GM12878 (cell line): ENCODE data around the gene KATNIP. TPM values are rescaled to one million over a fixed set of nuclear protein-coding genes. Genes with fewer than 3 reads are reported as not detected.

Source experiments
- ATAC-seq: fragments of 200-7000 bp; cut with Tn5 transposase; 3 replicates; pipeline ENCODE4 v1.9.1; 2020; ENCODE audit warnings: mild to moderate bottlenecking, moderate library complexity
- BruUV-seq: library from RNA; stranded (reverse); fragments of 400-500 nt; replicated peaks from 2 replicates; lab custom pipeline; 2021; lab: Mats Ljungman, UMichigan
- CTCF ChIA-PET: fragments of 300-600 bp; sonication (Branson Sonifier 250); formaldehyde crosslinking; extraction: SDS; loops from one replicate; lab custom pipeline; 2021; ENCODE audit warnings: inconsistent platforms; lab: Yijun Ruan, JAX
- POLR2A ChIA-PET: fragments of 350-600 bp; formaldehyde crosslinking; extraction: SDS; loops from one replicate; lab custom pipeline; 2021; ENCODE audit warnings: inconsistent platforms; lab: Charles Lee
- RAD21 ChIA-PET: fragments of 300-600 bp; sonication (Branson Sonifier 250); formaldehyde crosslinking; loops from one replicate; lab custom pipeline; 2023; ENCODE audit warnings: antibody characterized with exemption; ENCODE audit not compliant: unreplicated experiment; lab: Charles Lee
- SMC1A ChIA-PET: fragments of 300-600 bp; sonication (Branson Sonifier 250); formaldehyde crosslinking; loops from one replicate; lab custom pipeline; 2023; ENCODE audit not compliant: unreplicated experiment, uncharacterized antibody; lab: Charles Lee
- DNase-seq: peaks from one replicate; pipeline ENCODE4 v3.0.0-alpha.2; 2011; ENCODE audit warnings: low read depth, low spot score
- FAIRE-seq: peaks from 3 replicates; lab custom pipeline; 2011; peaks lifted over from hg19 to GRCh38; lab: Jason Lieb, UNC
- H2AFZ ChIP-seq: 2 replicates; pipeline ENCODE4 v1.6.0; 2011; ENCODE audit warnings: low read depth, low read length, control low read depth; ENCODE audit not compliant: control insufficient read depth
- H3K27ac ChIP-seq: 2 replicates; pipeline ENCODE4 v1.5.1; 2011; ENCODE audit warnings: control low read depth; ENCODE audit not compliant: control insufficient read depth, insufficient read depth
- H3K27me3 ChIP-seq, 2 experiments: replicated peaks in 1 of 2; 2 replicates each; pipeline versions ENCODE4 v1.6.0 to v1.6.1; 2011; ENCODE audit warnings: low read length in 1 of 2; ENCODE audit not compliant: control insufficient read depth in 2 of 2, insufficient read depth in 2 of 2
- H3K36me3 ChIP-seq, 2 experiments: 2 replicates each; pipeline ENCODE4 v1.5.1; 2011; ENCODE audit warnings: low read length in 1 of 2; ENCODE audit not compliant: control insufficient read depth in 2 of 2, insufficient read depth in 2 of 2
- H3K4me1 ChIP-seq: 2 replicates; pipeline ENCODE4 v1.6.1; 2011; ENCODE audit warnings: mild to moderate bottlenecking, low read length, moderate library complexity, mixed read lengths; ENCODE audit not compliant: control insufficient read depth, insufficient read depth
- H3K4me2 ChIP-seq: 2 replicates; pipeline ENCODE4 v1.6.0; 2011; ENCODE audit warnings: control low read depth; ENCODE audit not compliant: control insufficient read depth, insufficient read depth
- H3K4me3 ChIP-seq: fragments of 200-600 bp; sonication (generic); 2 replicates; pipeline ENCODE4 v1.5.1; 2016
- H3K79me2 ChIP-seq: 2 replicates; pipeline ENCODE4 v1.6.0; 2011; ENCODE audit warnings: low read length; ENCODE audit not compliant: control insufficient read depth, insufficient read depth
- H3K9ac ChIP-seq: 2 replicates; pipeline ENCODE4 v1.8.0; 2011; ENCODE audit warnings: low read length, control low read depth, mixed read lengths; ENCODE audit not compliant: control insufficient read depth, insufficient read depth
- H3K9me3 ChIP-seq: replicated peaks from 3 replicates; pipeline ENCODE4 v1.5.1; 2011; ENCODE audit warnings: mild to moderate bottlenecking, low read length; ENCODE audit not compliant: control insufficient read depth, insufficient read depth
- H4K20me1 ChIP-seq: 2 replicates; pipeline ENCODE4 v1.6.0; 2011; ENCODE audit not compliant: control insufficient read depth, insufficient read depth
- ASH2L ChIP-seq: fragments of 300-600, 200-600 bp; sonication (generic); IDR thresholded peaks from 2 replicates; pipeline ENCODE4 v1.6.1; 2017; ENCODE audit warnings: low read depth, mild to moderate bottlenecking, borderline replicate concordance
- BCL11A ChIP-seq: IDR thresholded peaks from 2 replicates; pipeline ENCODE4 v1.6.1; 2011; ENCODE audit warnings: low read depth, low read length
- EP300 ChIP-seq, 2 experiments: fragments of 150-350 bp in 1 of 2; IDR thresholded peaks; 2 replicates each; pipeline ENCODE4 v1.6.1; 2011 to 2012; ENCODE audit warnings: low read depth in 2 of 2, low read length in 2 of 2, borderline replicate concordance in 1 of 2, improper control_type of control experiment in 1 of 2, inconsistent platforms in 1 of 2; ENCODE audit not compliant: control insufficient read depth in 1 of 2
- ESRRA ChIP-seq: IDR thresholded peaks from 2 replicates; pipeline ENCODE4 v1.6.1; 2012; ENCODE audit warnings: mild to moderate bottlenecking, low read length, improper control_type of control experiment
- MAX ChIP-seq: IDR thresholded peaks from 2 replicates; pipeline ENCODE4 v1.6.1; 2012; ENCODE audit warnings: low read depth, low read length, improper control_type of control experiment
- MEF2A ChIP-seq: IDR thresholded peaks from 2 replicates; pipeline ENCODE4 v1.6.1; 2011; ENCODE audit warnings: low read depth, mild to moderate bottlenecking, low read length, moderate library complexity; ENCODE audit not compliant: insufficient read depth
- SIX5 ChIP-seq: IDR thresholded peaks from 2 replicates; pipeline ENCODE4 v1.6.1; 2011; ENCODE audit warnings: mild to moderate bottlenecking, low read depth, low read length, moderate library complexity; ENCODE audit not compliant: severe bottlenecking
- ZNF384 ChIP-seq: IDR thresholded peaks from 2 replicates; pipeline ENCODE4 v1.6.1; 2012; ENCODE audit warnings: low read depth, mild to moderate bottlenecking, low read length, improper control_type of control experiment, borderline replicate concordance
- ZSCAN29 ChIP-seq: fragments of 450-650 bp; IDR thresholded peaks from 2 replicates; pipeline ENCODE4 v1.6.1; 2017; ENCODE audit warnings: mild to moderate bottlenecking, moderate library complexity
- WGBS: methylation state at CpG from one replicate; pipeline ENCODE4 v1.1.6; 2016; ENCODE audit warnings: low lambda C conversion rate; ENCODE audit not compliant: insufficient replicate concordance, insufficient coverage; ENCODE audit errors: missing lambda C conversion rate; 5-methylcytosine and 5-hydroxymethylcytosine counted together
- in situ Hi-C: fragments of 300-500 bp; cut with MboI; formaldehyde crosslinking; loops from 9 replicates; pipeline ENCODE4 v1.14.3; 2018; ENCODE audit warnings: mixed read lengths
- intact Hi-C: fragments of 100-400 bp; cut with micrococcal nuclease; formaldehyde crosslinking; loops from one replicate; pipeline ENCODE4 v1.14.2; 2022; ENCODE audit not compliant: unreplicated experiment
- polyA plus RNA-seq, 11 experiments: library from polyadenylated mRNA; depleted of rRNA in 4 of 11; unstranded in 6 of 11; stranded (reverse) in 5 of 11; fragments of >200 nt; fragmentation: Nextera tagmentation in 4 of 11; fragmentation: Illumina TruSeq in 1 of 11; extraction: Ambion mirVana in 4 of 11; extraction: Trizol in 1 of 11; gene quantifications; 1 replicate in 1 of 11; 2 replicates in 10 of 11; pipeline versions ENCODE4 v1.2.1 to v1.2.3, GENCODE V29; 2011 to 2016; ENCODE audit warnings: inconsistent platforms in 2 of 11, missing spikeins in 2 of 11, low read depth in 1 of 11
- total RNA-seq, 4 experiments: library from RNA; depleted of rRNA in 3 of 4; stranded (reverse); fragments of >200 nt in 3 of 4; fragmentation: Illumina TruSeq in 1 of 4; extraction: Trizol in 1 of 4; gene quantifications; 2 replicates each; pipeline versions ENCODE4 v1.2.1 to v1.2.3, GENCODE V29; 2013 to 2021
- TF ChIP-seq, protein P1 (sequence below): IDR thresholded peaks from 2 replicates; pipeline ENCODE4 v1.6.1; 2012; ENCODE audit warnings: low read depth, low read length, improper control_type of control experiment
- TF ChIP-seq, protein P2 (sequence below): fragments of 450-650 bp; IDR thresholded peaks from 2 replicates; pipeline ENCODE4 v1.6.1; 2014; ENCODE audit warnings: mild to moderate bottlenecking
- TF ChIP-seq, protein P3 (sequence below): fragments of 450-650 bp; formaldehyde crosslinking; IDR thresholded peaks from 2 replicates; pipeline ENCODE4 v1.5.0; 2022; ENCODE audit warnings: mild to moderate bottlenecking, missing genetic modification characterization

Gene KATNIP
- total and polyA plus RNA-seq, 10 of the 15 experiments (the other 5 are each of a cell fraction or from before 2014, with no cell fraction given), result 1.6 to 13.8 (median 9.1) TPM

DNA sequence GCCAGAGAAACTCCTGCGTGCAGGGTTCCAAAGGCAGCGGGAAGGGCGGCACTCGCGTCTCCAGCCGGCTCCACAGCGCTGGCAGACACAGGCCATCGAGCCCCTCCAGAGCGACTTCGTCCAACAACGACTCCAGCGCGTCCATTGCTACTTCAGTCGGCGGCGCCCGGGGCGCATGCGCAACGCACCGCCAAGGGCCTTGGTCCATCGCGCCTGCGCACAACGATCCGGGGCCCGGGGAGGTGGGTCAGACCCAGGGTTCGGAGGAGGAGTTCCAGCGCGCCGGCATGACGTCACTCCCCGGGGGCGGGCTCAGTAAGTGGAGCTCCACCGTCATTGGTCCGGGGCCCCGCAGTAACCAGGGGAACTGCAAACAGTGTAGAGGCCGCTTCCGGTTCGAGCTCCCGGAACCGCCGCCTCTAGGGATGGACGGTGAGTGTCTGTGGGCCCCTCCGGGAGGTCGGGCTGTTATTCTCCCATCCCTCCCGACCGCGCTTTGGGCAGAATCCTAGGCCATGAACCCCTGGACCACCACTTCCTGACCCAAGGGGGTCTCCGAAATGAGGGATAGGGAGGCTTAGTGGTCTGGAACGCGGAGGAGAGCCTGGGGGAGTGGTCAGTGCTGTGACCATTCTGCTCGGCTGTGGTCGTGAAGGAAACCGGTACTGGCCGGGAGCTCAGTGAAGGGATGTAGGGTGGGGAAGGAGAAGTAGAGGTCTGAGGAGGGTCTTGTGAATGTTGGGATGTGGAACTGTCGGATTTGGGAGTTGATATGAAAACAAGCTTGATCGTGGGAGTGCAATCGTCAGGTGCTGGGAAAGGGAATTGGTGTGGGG, at the start of gene KATNIP, which contains the start of gene GTF3C1 (continued):
- TF ChIP-seq MEF2A, result no peak
- no peak for TF ChIP-seq ESRRA
- no peak for TF ChIP-seq SIX5
- no peak for TF ChIP-seq ASH2L
- TF ChIP-seq BCL11A, result no peak
- TF ChIP-seq ZNF384, result no peak
- TF ChIP-seq EP300 (IDR thresholded peaks at IDR 0.05; ENCODE audit: borderline replicate concordance in 1 of 2, control insufficient read depth in 1 of 2, low read depth in 2 of 2, low read length in 2 of 2), result no peak
- TF ChIP-seq, all 136 proteins: peak for 43

DNA sequence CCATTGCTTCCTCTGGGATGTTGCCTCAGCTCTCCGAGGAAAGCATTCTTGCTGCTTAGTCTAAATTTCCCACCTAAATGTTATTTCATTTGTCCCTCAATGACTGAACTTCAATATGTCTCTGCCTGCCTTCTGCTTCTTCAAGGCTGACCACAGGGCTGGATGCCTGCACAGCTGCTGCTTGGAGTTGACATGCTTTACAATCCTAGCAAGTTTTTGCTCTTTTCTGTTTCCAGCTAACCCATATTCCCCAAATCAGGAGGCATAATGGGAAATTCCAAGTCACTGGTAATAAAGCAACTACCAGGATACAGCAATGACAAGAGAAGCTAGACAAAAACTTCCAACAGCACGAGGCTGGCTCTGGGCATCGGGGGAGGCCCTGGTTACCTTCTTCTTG, 49.1 kb upstream of the KATNIP start:
- H2AFZ ChIP-seq, result no peak overlapping the region
- no peaks in the 10 kb centered on the region for H3K27me3 ChIP-seq
- H3K4me1 ChIP-seq, result no peaks in the 10 kb centered on the region
- in situ Hi-C loops (no loop called here), intact Hi-C loops (no loop called here)
- H4K20me1 ChIP-seq, result no peaks in the 10 kb centered on the region; the same call in 1 of the 2 replicates
- ATAC-seq, result no peak
- SMC1A ChIA-PET, result no interaction called here
- BruUV-seq, result no TSS peak
- H3K36me3 ChIP-seq, result peaks cover 23 to 37% of the 10 kb centered on the region in 2 experiments
- RAD21 ChIA-PET, result no interaction called here
- TF ChIP-seq, protein P1, sequence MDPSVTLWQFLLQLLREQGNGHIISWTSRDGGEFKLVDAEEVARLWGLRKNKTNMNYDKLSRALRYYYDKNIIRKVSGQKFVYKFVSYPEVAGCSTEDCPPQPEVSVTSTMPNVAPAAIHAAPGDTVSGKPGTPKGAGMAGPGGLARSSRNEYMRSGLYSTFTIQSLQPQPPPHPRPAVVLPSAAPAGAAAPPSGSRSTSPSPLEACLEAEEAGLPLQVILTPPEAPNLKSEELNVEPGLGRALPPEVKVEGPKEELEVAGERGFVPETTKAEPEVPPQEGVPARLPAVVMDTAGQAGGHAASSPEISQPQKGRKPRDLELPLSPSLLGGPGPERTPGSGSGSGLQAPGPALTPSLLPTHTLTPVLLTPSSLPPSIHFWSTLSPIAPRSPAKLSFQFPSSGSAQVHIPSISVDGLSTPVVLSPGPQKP, result no peak
- TF ChIP-seq MAX, result no peak
- no peak for TF ChIP-seq EP300 (IDR thresholded peaks at IDR 0.05; ENCODE audit: borderline replicate concordance in 1 of 2, control insufficient read depth in 1 of 2, low read depth in 2 of 2, low read length in 2 of 2)
- TF ChIP-seq, protein P2, sequence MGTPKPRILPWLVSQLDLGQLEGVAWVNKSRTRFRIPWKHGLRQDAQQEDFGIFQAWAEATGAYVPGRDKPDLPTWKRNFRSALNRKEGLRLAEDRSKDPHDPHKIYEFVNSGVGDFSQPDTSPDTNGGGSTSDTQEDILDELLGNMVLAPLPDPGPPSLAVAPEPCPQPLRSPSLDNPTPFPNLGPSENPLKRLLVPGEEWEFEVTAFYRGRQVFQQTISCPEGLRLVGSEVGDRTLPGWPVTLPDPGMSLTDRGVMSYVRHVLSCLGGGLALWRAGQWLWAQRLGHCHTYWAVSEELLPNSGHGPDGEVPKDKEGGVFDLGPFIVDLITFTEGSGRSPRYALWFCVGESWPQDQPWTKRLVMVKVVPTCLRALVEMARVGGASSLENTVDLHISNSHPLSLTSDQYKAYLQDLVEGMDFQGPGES, result no peak
- TF ChIP-seq, protein P3, sequence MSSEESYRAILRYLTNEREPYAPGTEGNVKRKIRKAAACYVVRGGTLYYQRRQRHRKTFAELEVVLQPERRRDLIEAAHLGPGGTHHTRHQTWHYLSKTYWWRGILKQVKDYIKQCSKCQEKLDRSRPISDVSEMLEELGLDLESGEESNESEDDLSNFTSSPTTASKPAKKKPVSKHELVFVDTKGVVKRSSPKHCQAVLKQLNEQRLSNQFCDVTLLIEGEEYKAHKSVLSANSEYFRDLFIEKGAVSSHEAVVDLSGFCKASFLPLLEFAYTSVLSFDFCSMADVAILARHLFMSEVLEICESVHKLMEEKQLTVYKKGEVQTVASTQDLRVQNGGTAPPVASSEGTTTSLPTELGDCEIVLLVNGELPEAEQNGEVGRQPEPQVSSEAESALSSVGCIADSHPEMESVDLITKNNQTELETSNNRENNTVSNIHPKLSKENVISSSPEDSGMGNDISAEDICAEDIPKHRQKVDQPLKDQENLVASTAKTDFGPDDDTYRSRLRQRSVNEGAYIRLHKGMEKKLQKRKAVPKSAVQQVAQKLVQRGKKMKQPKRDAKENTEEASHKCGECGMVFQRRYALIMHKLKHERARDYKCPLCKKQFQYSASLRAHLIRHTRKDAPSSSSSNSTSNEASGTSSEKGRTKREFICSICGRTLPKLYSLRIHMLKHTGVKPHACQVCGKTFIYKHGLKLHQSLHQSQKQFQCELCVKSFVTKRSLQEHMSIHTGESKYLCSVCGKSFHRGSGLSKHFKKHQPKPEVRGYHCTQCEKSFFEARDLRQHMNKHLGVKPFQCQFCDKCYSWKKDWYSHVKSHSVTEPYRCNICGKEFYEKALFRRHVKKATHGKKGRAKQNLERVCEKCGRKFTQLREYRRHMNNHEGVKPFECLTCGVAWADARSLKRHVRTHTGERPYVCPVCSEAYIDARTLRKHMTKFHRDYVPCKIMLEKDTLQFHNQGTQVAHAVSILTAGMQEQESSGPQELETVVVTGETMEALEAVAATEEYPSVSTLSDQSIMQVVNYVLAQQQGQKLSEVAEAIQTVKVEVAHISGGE (CRISPR knock-in tag), result no peak
- no peak for TF ChIP-seq ESRRA
- TF ChIP-seq ZSCAN29, result no peak
- H3K27ac ChIP-seq, result no peak overlapping the region
- H3K4me2 ChIP-seq, result no peak overlapping the region
- CTCF ChIA-PET, result interaction anchor here (1.4 kb wide), 1 partner anchor 32 kb away, joined by 3 read pairs; no protein-coding TSS in a partner anchor
- POLR2A ChIA-PET, result no interaction called here
- 98% methylated on average over 3 of the region's 3 CpGs for WGBS
- no peak for DNase-seq
- H3K79me2 ChIP-seq, result no peaks in the 10 kb centered on the region
- H3K4me3 ChIP-seq, result no peak overlapping the region
- H3K9me3 ChIP-seq, result no peaks in the 10 kb centered on the region
- no peak for FAIRE-seq
- H3K9ac ChIP-seq, result no peak overlapping the region
